HG02852 (cell line): Measurements from ENCODE around the gene PRPF8.

ENCODE experiments used
- ATAC-seq: cut with Tn5 transposase; IDR thresholded peaks from one replicate; pipeline ENCODE4 v1.9.1; 2021; ENCODE audit warnings: mild to moderate bottlenecking, moderate library complexity; ENCODE audit not compliant: unreplicated experiment

Gene PRPF8

DNA sequence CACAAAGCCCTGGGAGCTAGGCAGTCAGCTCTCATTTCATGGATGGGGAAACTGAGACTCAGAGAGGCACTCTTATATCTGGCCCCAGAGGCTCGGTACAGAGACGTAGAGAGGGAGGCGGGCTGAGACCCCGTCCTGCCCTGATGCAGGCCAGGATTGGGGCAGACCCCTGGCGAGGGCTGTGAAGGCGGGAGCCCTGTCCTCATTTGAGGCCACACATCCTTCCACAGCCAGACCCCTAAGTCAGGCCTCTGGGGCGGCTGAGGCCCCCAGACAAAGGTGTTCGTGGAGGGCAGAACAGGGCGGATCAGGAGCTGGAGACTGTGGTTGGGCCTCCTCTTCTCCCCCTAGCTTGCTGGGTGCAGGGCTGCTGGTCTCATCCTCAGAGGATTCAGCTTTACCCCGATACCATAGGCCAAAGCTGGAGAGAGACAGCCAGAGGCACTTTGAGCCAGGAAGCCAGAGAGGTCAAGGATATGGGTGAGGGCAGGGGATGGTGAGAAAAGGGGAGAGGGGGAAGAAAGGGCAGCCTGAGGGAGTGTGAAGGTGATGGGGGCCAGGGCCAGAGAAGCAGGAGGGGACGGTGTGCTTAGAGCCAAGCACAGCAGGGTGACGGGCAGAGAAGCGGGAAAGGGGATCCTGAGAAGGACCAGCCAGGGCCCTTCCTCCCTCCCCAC, 38.3 kb downstream of the PRPF8 start:
- no peak for ATAC-seq

GRCh38 chr17:1645207-1646171, 39.2 kb downstream of the PRPF8 start, which contains the start of gene SCARF1:
SCARF1 (minus strand) TSS chr17:1645732; CDS start chr17:1645697, 35 bp downstream.
- ATAC-seq = no peak

DNA sequence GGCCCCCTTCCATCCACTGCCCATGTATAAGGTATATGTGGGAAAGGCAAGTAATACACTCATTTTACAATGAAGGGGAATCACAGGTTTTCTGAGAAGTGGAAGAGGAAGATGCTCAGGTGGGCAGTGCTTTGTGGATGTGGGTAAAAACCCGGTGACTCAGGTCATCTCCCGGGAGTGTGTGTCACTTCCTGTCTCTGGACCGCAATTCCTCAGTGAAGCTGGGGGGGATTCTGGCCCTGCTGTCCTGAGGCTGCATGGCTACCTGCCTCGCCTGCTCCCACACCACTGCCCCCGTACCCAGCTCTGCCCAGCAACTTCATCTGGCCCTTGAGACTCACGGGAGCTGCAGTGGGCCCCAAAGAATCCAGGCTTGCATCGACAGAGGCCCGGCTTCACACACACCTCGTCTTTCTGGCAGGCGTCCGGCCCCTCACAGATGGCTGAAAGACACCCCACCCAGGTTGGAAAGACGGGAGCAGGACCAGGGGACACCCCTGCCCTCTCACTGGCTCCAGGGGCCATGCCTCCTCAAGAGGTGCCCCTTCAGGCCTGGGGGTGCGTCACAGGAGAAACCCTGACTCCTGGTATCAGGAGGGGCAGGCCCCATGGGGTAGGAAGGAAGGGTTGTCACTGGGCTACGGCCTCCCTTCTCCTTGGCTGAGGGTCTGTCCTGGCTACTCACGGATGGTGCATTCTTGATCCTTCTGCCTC, 40.0 kb downstream of the PRPF8 start:
- no peak for ATAC-seq

DNA sequence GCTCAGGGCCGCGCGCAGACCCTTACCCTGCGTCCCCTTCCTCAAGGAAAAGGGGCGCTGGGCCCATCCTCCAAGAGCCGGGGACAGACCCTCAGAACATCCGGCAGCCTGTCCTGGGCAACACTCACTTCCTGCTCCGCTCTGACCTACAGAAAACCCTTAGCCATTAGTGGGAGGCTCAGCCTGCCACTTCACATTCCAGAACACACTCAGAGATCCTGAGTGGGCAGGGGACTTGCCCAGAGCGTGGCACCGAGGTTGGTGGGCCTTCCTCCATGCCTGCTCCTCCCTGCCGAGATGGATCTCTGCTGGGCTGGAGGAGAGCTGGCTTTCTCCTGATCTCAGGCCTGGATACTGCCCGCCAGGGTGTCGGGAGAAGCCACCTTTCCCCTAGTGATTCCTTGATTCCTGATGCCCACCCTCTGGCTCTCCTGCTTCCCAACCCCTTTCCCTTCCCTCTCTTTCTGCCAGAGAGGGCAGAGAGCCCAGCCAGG, 40.6 kb downstream of the PRPF8 start:
- ATAC-seq = no peak

- no peak for ATAC-seq
Observed at GRCh38 chr17:1643293-1643998, 41.2 kb downstream of the PRPF8 start.

- ATAC-seq = no peak
Observed at GRCh38 chr17:1641065-1641403, 43.6 kb downstream of the PRPF8 start.

GRCh38 chr17:1640329-1641064, 44.2 kb downstream of the PRPF8 start:
- no peak for ATAC-seq

GRCh38 chr17:1639549-1640180, 45.0 kb downstream of the PRPF8 start:
- ATAC-seq = no peak

- no peak for ATAC-seq
Observed at GRCh38 chr17:1638624-1639300, 45.9 kb downstream of the PRPF8 start.

DNA sequence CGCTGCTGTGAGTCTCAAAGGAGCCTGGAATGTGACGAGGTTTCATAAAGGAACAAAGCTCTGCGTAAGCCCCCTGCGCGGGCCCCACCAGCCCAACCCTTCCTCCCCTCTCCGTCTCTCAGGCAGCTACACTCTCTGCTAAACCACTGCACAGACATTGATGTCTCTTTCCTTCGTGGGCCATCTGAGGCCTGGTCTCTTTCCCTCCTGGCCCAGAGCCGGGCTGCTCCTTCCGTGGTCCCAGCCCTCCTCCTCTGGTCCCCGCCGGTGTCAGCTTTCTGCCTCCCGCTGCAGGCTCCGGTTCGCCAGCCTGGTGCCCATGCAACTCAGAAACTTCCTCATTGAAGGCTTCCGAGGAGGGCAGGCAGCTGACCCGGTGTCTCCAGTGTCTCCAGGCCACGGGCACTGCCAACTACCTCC, 46.5 kb downstream of the PRPF8 start:
- ATAC-seq = no peak

- ATAC-seq = no peak
Observed at GRCh38 chr17:1636732-1637285, 47.9 kb downstream of the PRPF8 start.

DNA sequence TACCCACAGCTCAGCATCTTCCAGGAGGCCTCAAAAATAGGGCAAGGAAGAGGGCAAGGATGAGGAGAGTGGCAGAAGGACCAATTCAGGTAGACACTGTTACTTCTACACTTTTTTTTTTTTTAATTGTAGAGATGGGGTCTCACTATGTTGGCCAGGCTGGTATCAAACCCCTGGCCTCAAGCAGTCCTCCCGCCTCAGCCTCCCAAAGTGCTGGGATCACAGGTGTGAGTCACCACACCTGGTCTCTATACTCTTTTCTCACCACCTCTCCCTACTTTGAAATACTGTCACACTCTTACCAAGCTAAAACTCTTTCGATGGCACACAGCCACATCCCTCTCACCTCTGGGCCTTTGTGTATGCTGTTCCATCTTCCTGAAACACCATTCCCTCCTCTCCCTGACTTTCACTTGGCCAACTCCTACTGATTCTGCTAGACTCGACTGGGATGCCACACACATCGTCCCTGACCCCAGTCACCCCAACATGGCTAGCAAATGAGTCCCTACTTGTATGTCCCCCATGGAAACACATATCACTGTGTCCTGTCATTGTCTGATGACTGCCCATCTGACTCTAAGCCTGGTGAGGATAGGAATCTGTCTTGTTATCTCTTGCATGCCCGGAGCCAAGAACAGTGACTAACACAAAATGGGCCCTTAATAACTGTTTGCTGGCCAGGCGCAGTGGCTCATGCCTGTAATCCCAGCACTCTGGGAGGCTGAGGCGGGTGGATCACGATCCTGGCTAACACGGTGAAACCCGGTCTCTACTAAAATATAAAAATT, 48.8 kb downstream of the PRPF8 start:
- ATAC-seq = no peak

DNA sequence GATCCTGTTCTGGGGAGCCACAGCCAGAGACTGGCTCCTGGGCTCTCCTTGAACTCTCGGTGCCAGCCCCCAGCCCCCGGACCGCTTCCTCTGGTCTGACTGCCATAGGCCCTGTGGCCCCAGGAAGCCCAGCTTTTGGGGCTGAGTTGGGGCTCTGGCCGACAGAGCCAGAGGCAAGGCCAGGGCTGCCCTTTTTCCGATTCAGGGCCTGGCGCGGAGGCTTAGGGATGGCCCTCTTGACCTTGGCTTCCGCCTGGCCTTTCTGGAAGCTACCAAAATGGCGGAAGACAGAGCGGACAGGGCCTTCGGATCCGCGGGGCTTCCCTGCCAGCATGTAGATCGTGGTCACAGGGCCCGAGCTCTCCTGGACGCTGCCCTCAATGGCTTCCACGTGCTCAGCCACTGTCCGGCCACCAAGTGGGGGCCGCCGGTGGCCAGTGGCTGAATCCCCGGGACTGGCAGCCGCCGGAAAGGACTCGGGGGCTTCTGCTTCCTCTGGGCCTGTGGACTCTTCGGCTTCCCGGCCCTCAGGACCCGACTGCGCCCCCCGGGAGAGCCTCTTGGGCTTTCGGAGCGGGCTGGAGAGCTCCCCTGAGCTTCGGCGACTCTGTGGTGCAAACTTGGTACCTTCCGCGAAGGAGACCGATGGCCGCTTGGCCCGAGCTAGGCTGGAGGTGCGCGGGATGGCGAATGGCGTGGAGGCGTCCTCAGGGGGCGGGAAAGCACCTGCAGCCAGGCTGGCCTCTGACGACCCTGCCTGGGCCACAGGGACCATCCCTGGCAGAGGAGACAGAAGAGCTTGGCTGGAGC, 49.6 kb downstream of the PRPF8 start:
- ATAC-seq = no peak

- ATAC-seq = no peak
Observed at GRCh38 chr17:1630662-1631061, 54.0 kb downstream of the PRPF8 start.

DNA sequence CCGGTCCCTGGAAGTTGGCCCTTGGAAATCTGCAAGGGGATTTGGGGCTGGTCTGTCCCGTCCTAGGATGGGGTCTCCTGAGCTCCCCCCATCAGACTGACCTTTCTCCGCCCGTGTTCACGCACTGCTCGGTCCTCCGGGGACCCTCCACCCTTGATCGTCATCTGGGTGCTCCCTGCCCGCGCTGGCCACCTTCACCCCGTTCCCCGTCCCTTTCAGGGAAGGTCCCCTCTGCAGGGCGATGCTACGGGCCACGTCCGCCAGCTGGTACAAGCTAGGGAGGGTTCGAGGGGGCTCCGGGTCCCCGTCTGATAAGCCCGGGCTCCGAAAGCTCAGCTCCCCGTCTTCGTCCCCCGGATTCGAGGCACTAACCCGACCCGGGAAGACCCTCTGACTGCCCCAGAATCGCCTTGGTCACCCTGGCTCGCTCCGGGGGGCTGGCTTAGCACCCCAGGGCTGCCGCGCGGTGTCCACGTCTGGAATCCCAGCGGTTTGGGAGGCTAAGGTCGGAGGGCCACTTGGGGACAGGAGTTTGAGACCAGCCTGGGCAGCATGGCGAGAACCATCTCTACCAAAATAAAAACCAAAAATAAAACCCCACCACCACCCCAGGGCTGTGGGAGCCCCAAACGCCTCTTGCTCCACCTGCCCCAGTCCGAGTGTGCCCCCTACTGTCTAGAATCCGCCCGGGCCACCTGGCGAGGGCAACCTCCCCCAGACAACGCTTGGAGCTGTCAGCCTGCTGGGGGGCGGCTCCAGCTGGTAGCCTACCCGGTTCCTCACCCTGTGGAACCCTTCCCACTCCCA, 55.0 kb downstream of the PRPF8 start:
- no peak for ATAC-seq

GRCh38 chr17:1628856-1629503, 55.7 kb downstream of the PRPF8 start:
- peak; percentile 65 for ATAC-seq
